HepG2 (cell line): ENCODE measurements around the gene CD40. TPM values are rescaled to one million over a fixed set of nuclear protein-coding genes. Genes with fewer than 3 reads are reported as not detected.

Experiments
- ATAC-seq: fragments of 200-7000 bp; cut with Tn5 transposase; 3 replicates; pipeline ENCODE4 v1.9.1; 2020; ENCODE audit warnings: mild to moderate bottlenecking, moderate library complexity
- BruUV-seq: library from RNA; stranded (reverse); fragments of 400-500 nt; replicated peaks from 2 replicates; lab custom pipeline; 2021; lab: Mats Ljungman, UMichigan
- CTCF ChIA-PET: fragments of 300-600 bp; formaldehyde crosslinking; extraction: SDS; loops from one replicate; lab custom pipeline; 2021; ENCODE audit warnings: low total read pairs, inconsistent platforms, low intra/inter-chr PET ratio; lab: Yijun Ruan, JAX
- POLR2A ChIA-PET: fragments of 350-600 bp; sonication (Branson Sonifier 250); formaldehyde crosslinking; loops from one replicate; lab custom pipeline; 2020; ENCODE audit warnings: antibody characterized with exemption, inconsistent platforms; lab: Yijun Ruan, JAX
- DNase-seq: peaks from one replicate; pipeline ENCODE4 v3.0.0-alpha.2; 2015; ENCODE audit warnings: low spot score
- FAIRE-seq: peaks from 3 replicates; lab custom pipeline; 2011; peaks lifted over from hg19 to GRCh38; lab: Jason Lieb, UNC
- H2AFZ ChIP-seq: one replicate; pipeline ENCODE4 v1.6.1; 2011; ENCODE audit warnings: low read length, inconsistent platforms
- H3K27ac ChIP-seq: fragments of 300-600 bp; 3 replicates; pipeline ENCODE4 v1.8.0; 2011; ENCODE audit warnings: mixed run types, mild to moderate bottlenecking, mixed read lengths, low read length, inconsistent platforms; ENCODE audit not compliant: insufficient read depth; ENCODE audit errors: extremely low read length
- H3K27me3 ChIP-seq, 2 experiments: fragments of 200-600 bp in 1 of 2; 2 replicates in 1 of 2; 3 replicates in 1 of 2; pipeline versions ENCODE4 v1.6.0 to v1.8.0; 2011; ENCODE audit warnings: low read length in 2 of 2, mild to moderate bottlenecking in 2 of 2, moderate library complexity in 2 of 2, inconsistent platforms in 1 of 2; ENCODE audit not compliant: insufficient read depth in 2 of 2, control insufficient read depth in 1 of 2
- H3K36me3 ChIP-seq, 2 experiments: fragments of 200-600 bp in 1 of 2; replicated peaks in 1 of 2; 2 replicates in 1 of 2; 3 replicates in 1 of 2; pipeline versions ENCODE4 v1.5.1 to v1.8.0; 2011; ENCODE audit warnings: low read length in 2 of 2, inconsistent platforms in 1 of 2; ENCODE audit not compliant: insufficient read depth in 2 of 2, control insufficient read depth in 1 of 2
- H3K4me1 ChIP-seq: 2 replicates; pipeline ENCODE4 v1.5.1; 2012; ENCODE audit warnings: low read length, inconsistent platforms; ENCODE audit not compliant: insufficient read depth
- H3K4me2 ChIP-seq: 2 replicates; pipeline ENCODE4 v1.6.0; 2011; ENCODE audit warnings: low read depth, low read length, inconsistent platforms
- H3K4me3 ChIP-seq, 3 experiments: fragments of 200-600 bp in 1 of 3; sonication (generic), shearing (Covaris generic) in 1 of 3; replicated peaks in 1 of 3; 2 replicates each; pipeline ENCODE4 v1.5.1; 2011 to 2016; ENCODE audit warnings: low read length in 3 of 3, inconsistent platforms in 2 of 3, low read depth in 2 of 3, mild to moderate bottlenecking in 2 of 3, control low read depth in 1 of 3, mixed read lengths in 1 of 3; ENCODE audit not compliant: insufficient read depth in 1 of 3
- H3K79me2 ChIP-seq: one replicate; pipeline ENCODE4 v1.6.1; 2011; ENCODE audit warnings: low read length, inconsistent platforms; ENCODE audit not compliant: insufficient read depth
- H3K9ac ChIP-seq: 2 replicates; pipeline ENCODE4 v1.6.0; 2011; ENCODE audit warnings: mild to moderate bottlenecking, low read depth, low read length, inconsistent platforms; ENCODE audit not compliant: insufficient read depth
- H3K9me3 ChIP-seq: 2 replicates; pipeline ENCODE4 v1.5.1; 2012; ENCODE audit warnings: mild to moderate bottlenecking, low read length
- H4K20me1 ChIP-seq: 2 replicates; pipeline ENCODE4 v1.6.0; 2011; ENCODE audit warnings: inconsistent platforms, mild to moderate bottlenecking, low read length, moderate library complexity; ENCODE audit not compliant: insufficient read depth
- ATAD3A ChIP-seq: sonication (generic); formaldehyde crosslinking; IDR thresholded peaks from 2 replicates; pipeline ENCODE4 v1.4.0; 2020; ENCODE audit warnings: missing genetic modification reagents
- ATF7 ChIP-seq, 2 experiments: fragments of 450-650 bp in 1 of 2; sonication (generic) in 1 of 2; formaldehyde crosslinking in 1 of 2; IDR thresholded peaks; 2 replicates each; pipeline versions ENCODE4 v1.4.0 to v1.6.1; 2016 to 2020; ENCODE audit warnings: antibody characterized with exemption in 1 of 2, mild to moderate bottlenecking in 1 of 2, missing genetic modification reagents in 1 of 2
- BCL6 ChIP-seq: IDR thresholded peaks from 2 replicates; pipeline ENCODE4 v1.6.1; 2016; ENCODE audit warnings: missing genetic modification reagents, missing compliant biosample characterization
- CREB1 ChIP-seq, 2 experiments: fragments of 450-650 bp in 1 of 2; IDR thresholded peaks; 2 replicates each; pipeline ENCODE4 v1.6.1; 2016 to 2017; ENCODE audit warnings: control low read depth in 1 of 2, mild to moderate bottlenecking in 1 of 2, missing compliant biosample characterization in 1 of 2, missing genetic modification characterization in 1 of 2
- CREB3 ChIP-seq: sonication (generic); formaldehyde crosslinking; IDR thresholded peaks from 2 replicates; pipeline ENCODE4 v1.5.0; 2020; ENCODE audit warnings: missing genetic modification reagents
- GTF2F1 ChIP-seq: fragments of 150-350 bp; IDR thresholded peaks from 2 replicates; pipeline ENCODE4 v1.6.1; 2014; ENCODE audit warnings: low read length
- IKZF4 ChIP-seq: sonication (generic); formaldehyde crosslinking; IDR thresholded peaks from 2 replicates; pipeline ENCODE4 v1.5.1; 2020; ENCODE audit warnings: borderline replicate concordance, mild to moderate bottlenecking, low read depth, missing genetic modification reagents; ENCODE audit errors: not compliant biosample characterization
- KDM3A ChIP-seq: IDR thresholded peaks from 2 replicates; pipeline ENCODE4 v1.6.1; 2018; ENCODE audit warnings: low read depth, missing compliant biosample characterization
- PBX2 ChIP-seq: IDR thresholded peaks from 2 replicates; pipeline ENCODE4 v1.6.1; 2016; ENCODE audit warnings: control low read depth
- THYN1 ChIP-seq: sonication (generic); formaldehyde crosslinking; IDR thresholded peaks from 2 replicates; pipeline ENCODE4 v1.8.1; 2023; ENCODE audit warnings: low read depth, mild to moderate bottlenecking, moderate library complexity, missing genetic modification reagents, borderline replicate concordance
- ZBTB8A ChIP-seq: sonication (generic); formaldehyde crosslinking; IDR thresholded peaks from 2 replicates; pipeline ENCODE4 v1.4.0; 2020; ENCODE audit warnings: mild to moderate bottlenecking, low read depth, missing genetic modification reagents, borderline replicate concordance
- ZMYM2 ChIP-seq: sonication (generic); formaldehyde crosslinking; IDR thresholded peaks from 2 replicates; pipeline ENCODE4 v1.8.0; 2022; ENCODE audit warnings: mild to moderate bottlenecking, missing genetic modification reagents
- ZNF30 ChIP-seq: sonication (generic); formaldehyde crosslinking; IDR thresholded peaks from 2 replicates; pipeline ENCODE4 v1.5.0; 2020; ENCODE audit warnings: mild to moderate bottlenecking, missing genetic modification reagents
- ZNF354B ChIP-seq: sonication (generic); formaldehyde crosslinking; IDR thresholded peaks from 2 replicates; pipeline ENCODE4 v1.8.0; 2022; ENCODE audit warnings: mild to moderate bottlenecking, missing genetic modification reagents
- WGBS: methylation state at CpG from one replicate; pipeline ENCODE4 v1.1.6; 2017; ENCODE audit warnings: low lambda C conversion rate; 5-methylcytosine and 5-hydroxymethylcytosine counted together
- in situ Hi-C: cut with HindIII; loops from 2 replicates; pipeline ENCODE4 v1.10.0; 2017; ENCODE audit warnings: low pct_unique_long_range_greater_than_20kb; ENCODE audit not compliant: extremely low pct_ligation_motif_present
- intact Hi-C: fragments of 100-400 bp; cut with micrococcal nuclease; formaldehyde crosslinking; loops from one replicate; pipeline ENCODE4 v1.10.0; 2022; ENCODE audit not compliant: unreplicated experiment
- polyA plus RNA-seq, 8 experiments: library from polyadenylated mRNA; depleted of rRNA in 3 of 8; stranded (reverse) in 7 of 8; unstranded in 1 of 8; fragments of >200 nt; fragmentation: Illumina TruSeq in 4 of 8; extraction: Trizol in 4 of 8; gene quantifications; 2 replicates each; pipeline versions ENCODE4 v1.2.1 to v1.2.3, GENCODE V29; 2011 to 2016; ENCODE audit warnings: low read depth in 4 of 8, missing spikeins in 1 of 8, mixed read lengths in 1 of 8; ENCODE audit not compliant: insufficient read depth in 1 of 8
- total RNA-seq, 5 experiments: library from RNA; depleted of rRNA; stranded (reverse); fragments of >200 nt; fragmentation: Illumina TruSeq; extraction: Trizol; gene quantifications; 2 replicates each; pipeline ENCODE4 v1.2.3, GENCODE V29; 2016; ENCODE audit warnings: low read depth in 1 of 5

CD40 gene
- total and polyA plus RNA-seq, 2 of the 13 experiments (the other 11 are each of a cell fraction or from before 2014, with no cell fraction given), result 4.6 to 13.4 TPM

GRCh38 chr20:46100988-46101387, 17.1 kb upstream of the CD40 start:
- Histone ChIP-seq H3K4me3 (no peak overlapping the region), H3K4me1 (0 out of 2 replicates have a peak, but pooled peaks cover 11% of the 10 kb centered on the region), H2AFZ (no peak overlapping the region), H3K4me2 (no peak overlapping the region), H3K9ac (no peak overlapping the region), H3K79me2 (no peaks in the 10 kb centered on the region), H3K27ac (no peak overlapping the region), H3K27me3 (peaks cover 2 to 49% of the 10 kb centered on the region in 2 experiments; a peak in 4 of 5 replicates), H3K36me3 (no peaks in the 10 kb centered on the region), H3K9me3 (no peaks in the 10 kb centered on the region; the same call in 1 of the 2 replicates), H4K20me1 (no peaks in the 10 kb centered on the region)
- no peak for TF ChIP-seq ZBTB8A (CRISPR knock-in tag)
- TF ChIP-seq GTF2F1, result no peak
- TF ChIP-seq THYN1 (CRISPR knock-in tag), result no peak
- no peak for TF ChIP-seq ATAD3A (CRISPR knock-in tag)
- no peak for TF ChIP-seq ZNF354B (CRISPR knock-in tag)
- no peak for TF ChIP-seq ZNF30 (CRISPR knock-in tag)
- no peak for TF ChIP-seq ZMYM2
- TF ChIP-seq PBX2 (CRISPR knock-in tag), result no peak
- intact Hi-C loops (no loop called here), in situ Hi-C loops (no loop called here)
- DNase-seq (no peak), FAIRE-seq (no peak), ATAC-seq (no peak)
- BruUV-seq, result no TSS peak
- POLR2A ChIA-PET, result no interaction called here
- CTCF ChIA-PET, result no interaction called here
- WGBS, result 58% methylated on average over 5 of the region's 5 CpGs

- peaks cover 2 to 49% of the 10 kb centered on the region in 2 experiments; a peak in 4 of 5 replicates for H3K27me3 ChIP-seq
- no peaks in the 10 kb centered on the region for H4K20me1 ChIP-seq
- 57% methylated on average over 3 of the region's 3 CpGs for WGBS
- H3K79me2 ChIP-seq, result no peaks in the 10 kb centered on the region
- intact Hi-C loops (no loop called here), in situ Hi-C loops (no loop called here)
- DNase-seq (no peak), FAIRE-seq (no peak), ATAC-seq (no peak)
- H3K4me1 ChIP-seq, result 0 out of 2 replicates have a peak, but pooled peaks cover 11% of the 10 kb centered on the region
- H3K9me3 ChIP-seq, result no peaks in the 10 kb centered on the region; the same call in 1 of the 2 replicates
- H3K36me3 ChIP-seq, result no peaks in the 10 kb centered on the region
- no peak overlapping the region for H3K4me2 ChIP-seq
- BruUV-seq, result no TSS peak
- H3K4me3 ChIP-seq, result no peak overlapping the region
- POLR2A ChIA-PET, result no interaction called here
- TF ChIP-seq BCL6 (CRISPR knock-in tag) (peak; percentile 45; the same call in 1 of the 2 replicates), IKZF4 (CRISPR knock-in tag) (no peak), CREB3 (CRISPR knock-in tag) (no peak), ATF7 (IDR thresholded peaks at IDR 0.05) (peak; percentile 88), ATF7 (CRISPR knock-in tag; IDR thresholded peaks at IDR 0.05) (no peak), KDM3A (CRISPR knock-in tag) (no peak), CREB1 (IDR thresholded peaks at IDR 0.05) (peak; percentile 81), CREB1 (CRISPR knock-in tag; IDR thresholded peaks at IDR 0.05) (no peak)
- H3K27ac ChIP-seq, result no peak overlapping the region
- H2AFZ ChIP-seq, result no peak overlapping the region
- H3K9ac ChIP-seq, result no peak overlapping the region
- CTCF ChIA-PET, result no interaction called here
Measured at GRCh38 chr20:46101957-46102356, 16.2 kb upstream of the CD40 start.
